Astrocyte (in vitro differentiated cells and primary cell): Measurements from ENCODE around the gene JAZF1. TPM values are rescaled to one million over a fixed set of nuclear protein-coding genes. Genes with fewer than 3 reads are reported as not detected.

Source experiments
- DNase-seq: peaks from one replicate; pipeline ENCODE4 v3.0.0-alpha.2; 2010; ENCODE audit warnings: low read depth
- FAIRE-seq: peaks from 2 replicates; lab custom pipeline; 2011; peaks lifted over from hg19 to GRCh38; lab: Jason Lieb, UNC
- H2AFZ ChIP-seq: 2 replicates; pipeline ENCODE4 v1.6.0; 2012; ENCODE audit warnings: low read depth, low read length, inconsistent platforms
- H3K27ac ChIP-seq: 2 replicates; pipeline ENCODE4 v1.5.1; 2011; ENCODE audit warnings: low read depth, low read length, inconsistent platforms
- H3K27me3 ChIP-seq: 2 replicates; pipeline ENCODE4 v1.6.0; 2011; ENCODE audit warnings: low read length, inconsistent platforms; ENCODE audit not compliant: insufficient read depth
- H3K36me3 ChIP-seq: 2 replicates; pipeline ENCODE4 v1.5.1; 2011; ENCODE audit warnings: low read length, inconsistent platforms; ENCODE audit not compliant: insufficient read depth
- H3K4me1 ChIP-seq: 2 replicates; pipeline ENCODE4 v1.5.1; 2011; ENCODE audit warnings: low read length, inconsistent platforms; ENCODE audit not compliant: insufficient read depth
- H3K4me2 ChIP-seq: 2 replicates; pipeline ENCODE4 v1.6.0; 2012; ENCODE audit warnings: low read length, inconsistent platforms
- H3K4me3 ChIP-seq: 2 replicates; pipeline ENCODE4 v1.5.1; 2011; ENCODE audit warnings: low read depth, mild to moderate bottlenecking, low read length, inconsistent platforms; ENCODE audit not compliant: insufficient read depth
- H3K79me2 ChIP-seq: 2 replicates; pipeline ENCODE4 v1.6.0; 2012; ENCODE audit warnings: mild to moderate bottlenecking, low read length, inconsistent platforms; ENCODE audit not compliant: insufficient read depth
- H3K9ac ChIP-seq: 2 replicates; pipeline ENCODE4 v1.6.0; 2012; ENCODE audit warnings: mild to moderate bottlenecking, low read length, inconsistent platforms
- H3K9me3 ChIP-seq: 2 replicates; pipeline ENCODE4 v1.5.1; 2012; ENCODE audit warnings: low read depth, mild to moderate bottlenecking, low read length, inconsistent platforms; ENCODE audit not compliant: insufficient read depth
- H4K20me1 ChIP-seq: 2 replicates; pipeline ENCODE4 v1.6.0; 2012; ENCODE audit warnings: low read length, inconsistent platforms; ENCODE audit not compliant: insufficient read depth
- H3K27ac Mint-ChIP-seq: one replicate; pipeline ENCODE4 v1.8.0; 2021; ENCODE audit warnings: mild to moderate bottlenecking, mixed read lengths; ENCODE audit not compliant: unreplicated experiment
- H3K27me3 Mint-ChIP-seq: one replicate; pipeline ENCODE4 v1.8.0; 2021; ENCODE audit warnings: low read depth, mixed read lengths; ENCODE audit not compliant: unreplicated experiment
- H3K36me3 Mint-ChIP-seq: one replicate; pipeline ENCODE4 v1.8.0; 2021; ENCODE audit warnings: low read depth, mixed read lengths; ENCODE audit not compliant: unreplicated experiment
- H3K4me1 Mint-ChIP-seq: one replicate; pipeline ENCODE4 v1.8.0; 2021; ENCODE audit warnings: low read depth, mixed read lengths; ENCODE audit not compliant: unreplicated experiment
- H3K4me3 Mint-ChIP-seq: one replicate; pipeline ENCODE4 v1.8.0; 2021; ENCODE audit warnings: mild to moderate bottlenecking, moderate library complexity, mixed read lengths; ENCODE audit not compliant: unreplicated experiment
- H3K9me3 Mint-ChIP-seq: one replicate; pipeline ENCODE4 v1.8.0; 2021; ENCODE audit warnings: mild to moderate bottlenecking, mixed read lengths; ENCODE audit not compliant: unreplicated experiment
- EZH2 ChIP-seq: IDR thresholded peaks from 2 replicates; pipeline ENCODE4 v1.6.1; 2012; ENCODE audit warnings: mild to moderate bottlenecking, low read length, inconsistent platforms; ENCODE audit not compliant: insufficient read depth
- total RNA-seq: library from RNA; stranded (reverse); gene quantifications from 2 replicates; pipeline ENCODE4 v1.2.1, GENCODE V29; 2021
- TF ChIP-seq, protein P1 (sequence below): IDR thresholded peaks from 2 replicates; pipeline ENCODE4 v1.5.1; 2011; ENCODE audit warnings: low read depth, mild to moderate bottlenecking, inconsistent platforms, low read length, moderate library complexity; ENCODE audit not compliant: insufficient read depth

Gene JAZF1
- total RNA-seq, 1 donor from 2014 or later, result 20.1 TPM

DNA sequence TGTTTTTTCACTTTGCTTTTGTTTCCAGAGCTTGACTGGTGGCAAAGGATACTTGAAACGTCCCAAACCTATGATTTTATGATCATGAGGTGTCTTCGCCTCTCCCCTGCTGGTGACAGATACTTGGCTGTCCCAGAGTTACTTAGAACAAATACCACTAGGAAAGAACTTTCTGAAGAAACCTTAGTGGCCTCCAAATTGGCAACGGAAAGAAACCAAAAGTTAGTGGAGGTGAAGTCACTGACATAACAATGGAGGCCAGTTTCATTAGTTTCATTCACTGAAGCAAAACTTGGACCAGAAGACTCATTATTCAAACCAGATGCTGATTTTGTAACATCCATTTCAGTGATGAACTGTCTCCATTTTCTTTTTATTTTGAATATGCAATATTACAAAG is 68.6 kb downstream of the JAZF1 start:
- no peaks in the 10 kb centered on the region for H3K27me3 ChIP-seq
- no peaks in the 10 kb centered on the region for H3K9me3 Mint-ChIP-seq
- peaks cover 6% of the 10 kb centered on the region for H3K79me2 ChIP-seq

DNA sequence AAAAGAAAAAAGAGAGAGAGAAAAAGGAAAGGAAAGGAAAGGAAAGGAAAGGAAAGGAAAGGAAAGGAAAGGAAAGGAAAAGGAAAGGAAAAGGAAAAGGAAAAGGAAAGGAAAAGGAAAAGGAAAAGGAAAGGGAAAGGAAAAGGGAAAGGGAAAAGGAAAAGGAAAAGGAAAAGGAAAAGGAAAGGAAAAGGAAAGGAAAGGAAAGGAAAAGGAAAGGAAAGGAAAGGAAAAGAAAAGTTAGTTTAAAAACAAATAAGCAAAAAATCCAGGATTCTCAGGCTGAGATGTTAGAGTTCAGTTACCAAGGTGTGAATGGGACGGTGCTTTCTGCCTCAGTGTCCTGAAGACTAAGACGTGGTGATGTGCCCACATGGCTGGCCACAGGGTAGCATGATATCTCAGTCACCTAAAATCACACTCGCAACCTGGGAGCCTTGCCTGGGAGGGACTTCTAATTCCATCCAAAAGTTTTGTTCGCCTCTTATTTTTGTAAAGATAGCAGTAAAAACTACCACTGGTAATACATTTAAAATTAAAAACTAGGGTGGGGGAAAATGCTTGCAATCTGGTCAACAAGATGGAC is 70.1 kb downstream of the JAZF1 start:
- H3K9ac ChIP-seq, result no peak overlapping the region
- no peaks in the 10 kb centered on the region for H3K27me3 ChIP-seq
- peaks cover 3% of the 10 kb centered on the region for H3K4me1 ChIP-seq
- DNase-seq (no peak), FAIRE-seq (no peak)
- no peaks in the 10 kb centered on the region for H3K9me3 Mint-ChIP-seq
- peaks cover 54% of the 10 kb centered on the region for H4K20me1 ChIP-seq
- H3K4me1 Mint-ChIP-seq, result peaks cover 21% of the 10 kb centered on the region
- no peak overlapping the region for H3K4me3 ChIP-seq
- H3K79me2 ChIP-seq, result peaks cover 10% of the 10 kb centered on the region
- no peaks in the 10 kb centered on the region for H3K36me3 ChIP-seq
- no peak overlapping the region for H3K27ac Mint-ChIP-seq
- H3K4me3 Mint-ChIP-seq, result no peak overlapping the region
- no peaks in the 10 kb centered on the region for H3K9me3 ChIP-seq
- TF ChIP-seq EZH2, result no peak
- no peak overlapping the region for H2AFZ ChIP-seq
- H3K27ac ChIP-seq, result no peak overlapping the region
- H3K27me3 Mint-ChIP-seq, result no peaks in the 10 kb centered on the region
- peaks cover 4% of the 10 kb centered on the region for H3K36me3 Mint-ChIP-seq
- no peak overlapping the region for H3K4me2 ChIP-seq

More for the DNA sequence above, 68.6 kb downstream of the JAZF1 start:
- no peak overlapping the region for H3K27ac ChIP-seq
- H3K4me1 Mint-ChIP-seq, result peaks cover 8% of the 10 kb centered on the region
- FAIRE-seq (no peak), DNase-seq (no peak)
- peaks cover 4% of the 10 kb centered on the region for H3K36me3 Mint-ChIP-seq
- H3K4me3 Mint-ChIP-seq, result no peak overlapping the region
- no peak overlapping the region for H2AFZ ChIP-seq
- H3K27me3 Mint-ChIP-seq, result no peaks in the 10 kb centered on the region
- no peaks in the 10 kb centered on the region for H3K36me3 ChIP-seq
- TF ChIP-seq, protein P1, sequence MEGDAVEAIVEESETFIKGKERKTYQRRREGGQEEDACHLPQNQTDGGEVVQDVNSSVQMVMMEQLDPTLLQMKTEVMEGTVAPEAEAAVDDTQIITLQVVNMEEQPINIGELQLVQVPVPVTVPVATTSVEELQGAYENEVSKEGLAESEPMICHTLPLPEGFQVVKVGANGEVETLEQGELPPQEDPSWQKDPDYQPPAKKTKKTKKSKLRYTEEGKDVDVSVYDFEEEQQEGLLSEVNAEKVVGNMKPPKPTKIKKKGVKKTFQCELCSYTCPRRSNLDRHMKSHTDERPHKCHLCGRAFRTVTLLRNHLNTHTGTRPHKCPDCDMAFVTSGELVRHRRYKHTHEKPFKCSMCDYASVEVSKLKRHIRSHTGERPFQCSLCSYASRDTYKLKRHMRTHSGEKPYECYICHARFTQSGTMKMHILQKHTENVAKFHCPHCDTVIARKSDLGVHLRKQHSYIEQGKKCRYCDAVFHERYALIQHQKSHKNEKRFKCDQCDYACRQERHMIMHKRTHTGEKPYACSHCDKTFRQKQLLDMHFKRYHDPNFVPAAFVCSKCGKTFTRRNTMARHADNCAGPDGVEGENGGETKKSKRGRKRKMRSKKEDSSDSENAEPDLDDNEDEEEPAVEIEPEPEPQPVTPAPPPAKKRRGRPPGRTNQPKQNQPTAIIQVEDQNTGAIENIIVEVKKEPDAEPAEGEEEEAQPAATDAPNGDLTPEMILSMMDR, result no peak
- TF ChIP-seq EZH2, result no peak
- no peaks in the 10 kb centered on the region for H3K4me1 ChIP-seq
- peaks cover 49% of the 10 kb centered on the region for H4K20me1 ChIP-seq
- H3K4me2 ChIP-seq, result no peak overlapping the region
- no peak overlapping the region for H3K9ac ChIP-seq
- no peak overlapping the region for H3K27ac Mint-ChIP-seq
- no peaks in the 10 kb centered on the region for H3K9me3 ChIP-seq
- H3K4me3 ChIP-seq, result no peak overlapping the region

DNA sequence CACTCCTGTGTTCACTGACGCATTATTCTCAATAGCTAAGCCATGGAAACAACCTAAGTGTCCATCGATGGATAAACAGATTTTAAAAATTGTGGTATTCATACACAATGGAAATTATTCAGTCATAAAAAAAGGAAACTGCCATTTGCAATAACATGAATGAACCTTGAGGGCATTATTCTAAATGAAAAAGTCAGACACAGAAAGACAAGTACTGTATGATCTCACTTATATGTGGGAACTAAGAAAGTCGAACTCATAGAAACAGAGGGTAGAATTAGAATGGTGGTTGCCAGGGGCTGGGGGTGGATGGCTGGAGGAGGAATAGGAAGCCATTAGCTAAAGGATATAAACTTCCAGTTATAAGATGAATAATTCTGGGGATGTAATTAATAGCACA is 71.8 kb downstream of the JAZF1 start:
- no peak for DNase-seq
- H3K4me1 Mint-ChIP-seq, result peaks cover 38% of the 10 kb centered on the region
- peaks cover 8% of the 10 kb centered on the region for H3K36me3 Mint-ChIP-seq
- TF ChIP-seq EZH2, result no peak
- TF ChIP-seq, protein P1, result no peak
- H3K4me3 Mint-ChIP-seq, result no peak overlapping the region
- Histone ChIP-seq H3K4me2 (no peak overlapping the region), H3K27me3 (no peaks in the 10 kb centered on the region), H3K9ac (no peak overlapping the region), H3K79me2 (peaks cover 16% of the 10 kb centered on the region), H3K27ac (no peak overlapping the region), H4K20me1 (peaks cover 58% of the 10 kb centered on the region), H3K36me3 (no peaks in the 10 kb centered on the region), H2AFZ (no peak overlapping the region), H3K4me1 (peaks cover 7% of the 10 kb centered on the region), H3K4me3 (no peak overlapping the region), H3K9me3 (no peaks in the 10 kb centered on the region)
- no peaks in the 10 kb centered on the region for H3K27me3 Mint-ChIP-seq
- H3K9me3 Mint-ChIP-seq, result no peaks in the 10 kb centered on the region
- no peak for FAIRE-seq
- H3K27ac Mint-ChIP-seq, result no peak overlapping the region
